Fibroblast of skin of abdomen (primary cell): ENCODE results near the gene ANKRD65. TPM values are rescaled to one million over a fixed set of nuclear protein-coding genes. Genes with fewer than 3 reads are reported as not detected.
"Not testable (repeated sequence)": the region's sequence is repeated elsewhere in the genome, so short reads cannot be mapped to it uniquely, and the experiment has no call there.

Experiments
- DNase-seq: peaks from one replicate; pipeline ENCODE4 v3.0.0-alpha.2; 2013
- polyA plus RNA-seq, 2 experiments: library from polyadenylated mRNA; unstranded; fragments of 120-200 nt; gene quantifications; one replicate each; pipeline ENCODE4 v1.2.1, GENCODE V29; 2013; ENCODE audit not compliant: insufficient read length in 2 of 2

Gene ANKRD65
- polyA plus RNA-seq (2013, experiment 1 of 2; ENCODE audit: insufficient read length), result 0.58 TPM
- polyA plus RNA-seq (2013, experiment 2 of 2; ENCODE audit: insufficient read length), result 0.67 TPM

DNA sequence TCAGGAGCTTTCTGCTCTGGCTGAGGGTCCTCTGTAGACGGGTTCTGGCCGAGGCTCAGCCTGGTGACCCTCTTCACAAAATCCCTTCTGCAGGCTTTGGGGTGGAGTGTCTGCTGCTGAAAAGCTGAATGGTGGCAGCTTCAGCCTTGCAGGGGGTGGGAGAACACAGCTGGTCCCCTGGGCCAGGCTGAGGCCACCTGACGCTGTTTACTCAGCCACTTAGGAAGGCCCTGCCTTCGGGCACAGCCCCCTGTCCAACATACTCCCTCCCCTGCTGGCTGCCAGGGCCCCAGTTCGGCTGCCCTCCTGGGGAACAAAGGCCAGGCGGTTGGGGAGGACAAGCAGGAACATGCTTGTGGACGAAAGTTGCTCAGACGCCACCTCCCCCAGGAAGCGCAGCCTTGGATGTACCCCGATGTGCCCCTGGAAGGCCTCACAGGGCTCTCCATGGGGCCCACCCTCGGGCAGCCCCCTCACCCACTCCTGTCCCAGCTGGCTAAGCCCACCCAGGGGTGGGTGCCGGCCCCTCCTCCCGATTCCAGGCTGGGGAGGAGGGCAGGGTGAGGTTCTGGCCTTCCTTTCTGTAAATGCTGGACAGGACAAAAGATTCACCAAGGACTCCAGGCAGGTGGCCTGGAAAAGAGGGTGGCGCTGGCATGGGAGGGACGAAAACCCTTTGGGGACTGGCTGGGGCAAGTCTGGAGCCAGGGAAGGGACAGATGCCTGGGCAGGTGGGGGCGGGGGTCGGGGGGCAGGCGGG is at the start of gene ANKRD65:
Gene ANKRD65 (minus strand): TSS at position 130 of the 760 bp plus-strand sequence. CDS start 271 bp downstream, outside the sequence.
- no peak for DNase-seq

DNA sequence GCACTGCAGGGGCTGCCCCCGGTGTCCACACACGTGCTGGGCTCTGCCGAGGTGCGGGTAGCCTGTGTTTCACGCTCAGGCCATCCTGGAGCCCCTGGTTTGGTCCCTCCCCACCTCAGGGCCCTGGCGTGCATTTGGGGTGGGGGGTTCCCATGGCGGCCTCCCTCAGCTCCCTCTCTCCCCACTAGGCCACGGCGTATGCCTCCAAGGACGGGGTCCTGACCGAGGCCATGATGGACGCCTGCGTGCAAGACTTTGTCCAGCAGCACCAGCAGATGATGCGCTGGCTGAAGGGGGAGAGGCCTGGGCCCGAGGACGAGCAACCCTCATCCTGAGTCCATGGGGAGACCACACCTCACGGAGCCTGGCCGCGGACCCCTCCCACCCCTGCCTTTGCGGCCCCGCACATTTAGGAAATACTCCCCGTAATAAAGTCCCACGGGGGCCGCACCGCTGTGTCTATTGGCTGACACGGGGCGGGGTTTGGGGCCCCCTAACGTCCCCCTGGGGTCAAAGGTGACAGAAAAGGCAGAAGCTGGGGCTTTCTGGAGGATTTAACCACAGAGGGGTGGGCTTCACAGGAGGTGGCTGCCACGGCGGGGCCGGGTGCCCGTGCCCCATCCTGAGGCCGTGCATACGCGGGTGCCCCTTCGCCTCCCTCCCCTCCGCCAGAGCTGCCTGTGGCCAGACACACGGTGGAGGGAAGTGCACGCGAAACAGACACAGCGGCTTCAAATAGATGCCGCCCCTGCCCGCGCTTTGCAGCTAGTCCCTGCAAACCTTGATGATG is 47.3 kb upstream of the ANKRD65 start:
- DNase-seq, result not testable (repeated sequence)

DNA sequence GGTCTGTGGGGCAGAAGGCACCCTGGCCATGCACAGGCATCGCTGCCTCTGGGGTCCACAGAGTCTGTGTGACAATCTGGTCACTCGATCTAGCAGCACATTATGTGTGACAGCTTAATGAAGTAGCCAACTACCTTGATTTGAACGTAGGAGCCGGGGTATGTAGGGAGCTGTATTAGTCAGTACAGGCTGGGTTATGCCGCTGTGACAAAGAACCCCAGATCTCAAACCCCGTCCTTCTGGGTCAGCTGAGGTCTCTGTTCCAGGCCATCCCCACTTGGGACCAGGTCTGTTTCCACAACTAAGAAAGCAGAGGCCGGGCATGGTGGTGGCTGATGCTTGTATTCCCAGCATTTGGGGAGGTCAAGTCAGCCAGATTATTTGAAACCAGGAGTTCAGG is 42.2 kb upstream of the ANKRD65 start:
- no peak for DNase-seq

DNA sequence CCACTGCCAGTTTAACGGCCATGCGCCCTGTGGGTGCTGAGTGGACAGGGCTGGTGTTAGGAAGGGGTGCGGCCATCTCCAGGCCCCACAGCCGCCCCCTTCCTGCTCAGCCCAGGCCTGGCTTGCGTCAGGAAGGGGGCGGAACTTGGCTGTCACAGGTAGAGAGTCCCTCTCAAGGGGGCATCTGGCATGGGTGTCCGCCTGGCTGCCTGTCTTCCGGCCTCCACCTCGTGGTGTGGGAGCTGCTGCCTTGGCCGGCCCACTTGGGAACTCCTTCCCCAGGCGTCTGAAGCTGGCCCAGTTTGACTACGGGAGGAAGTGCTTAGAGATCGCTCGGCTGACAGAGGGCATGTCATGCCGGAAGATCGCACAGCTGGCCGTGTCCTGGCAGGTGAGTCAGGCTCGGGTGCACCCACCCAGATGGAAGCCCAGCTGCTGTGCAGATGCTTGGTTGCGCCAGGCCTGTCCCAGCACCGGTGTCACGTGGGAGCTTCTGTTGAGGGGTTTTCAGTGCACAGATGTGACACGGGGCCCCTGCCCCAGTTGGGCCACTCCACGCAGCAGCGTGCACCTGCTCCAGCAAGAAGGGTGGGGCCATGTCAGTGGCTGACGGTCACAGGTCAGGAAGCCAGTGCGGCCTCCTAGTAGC is 41.4 kb upstream of the ANKRD65 start:
- DNase-seq, result peak; percentile 28

DNA sequence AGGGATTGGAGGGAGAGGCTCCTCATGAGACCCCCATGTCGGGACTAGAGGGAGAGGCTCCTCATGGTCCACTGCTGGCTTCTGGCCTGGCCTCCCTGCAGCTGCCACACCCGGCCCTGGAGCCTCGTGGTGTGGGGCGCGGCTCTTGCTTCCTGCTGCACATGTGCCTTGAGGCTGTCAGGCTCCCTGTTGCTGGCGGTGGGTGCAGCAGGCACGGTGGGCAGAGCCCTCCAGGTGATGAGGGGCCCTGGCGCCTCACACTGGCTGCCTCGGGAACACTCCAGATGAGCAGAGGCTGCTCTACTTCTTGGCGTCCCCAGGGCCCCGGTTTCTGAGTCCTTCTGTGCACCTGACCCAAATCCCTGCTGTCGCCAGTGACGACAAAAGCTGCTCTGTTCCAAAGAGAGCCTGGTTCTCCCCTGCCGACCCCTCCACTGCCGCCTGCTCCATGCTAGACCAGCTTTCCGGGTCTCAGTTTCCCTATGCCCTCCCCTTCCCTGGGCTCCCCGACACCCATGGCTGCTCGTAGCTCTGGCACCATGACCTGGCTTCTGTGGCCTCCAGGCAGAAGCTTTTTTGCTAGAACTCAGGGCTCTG is 40.7 kb upstream of the ANKRD65 start:
- no peak for DNase-seq

DNA sequence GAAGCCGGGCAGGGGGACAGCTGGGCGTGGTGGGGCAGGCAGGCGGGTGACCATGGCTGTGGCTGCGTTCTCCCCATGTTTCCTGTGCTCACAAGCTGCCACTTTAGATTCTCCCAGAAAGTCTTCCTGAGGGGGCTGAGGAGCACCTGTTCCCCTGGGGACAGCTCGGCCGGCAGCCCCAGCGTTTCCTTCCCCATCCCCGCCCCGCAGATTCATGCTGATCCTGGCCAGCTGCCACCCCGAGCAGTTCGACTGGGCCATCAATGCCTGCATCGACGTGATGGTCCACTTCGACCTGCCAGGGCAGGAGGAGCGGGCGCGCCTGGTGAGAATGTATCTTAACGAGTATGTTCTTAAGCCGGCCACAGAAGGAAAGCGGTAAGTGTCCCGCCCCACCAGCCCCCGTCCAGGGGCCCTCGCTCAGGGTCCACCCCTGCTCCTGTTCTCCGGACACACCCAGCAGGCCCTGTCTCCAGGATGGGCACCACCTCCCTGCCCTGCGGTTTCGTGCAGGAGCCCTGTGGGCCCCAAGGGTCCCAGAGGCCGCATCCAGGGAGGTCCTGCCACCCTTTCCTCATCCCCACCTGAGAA is 39.6 kb upstream of the ANKRD65 start:
- no peak for DNase-seq

DNA sequence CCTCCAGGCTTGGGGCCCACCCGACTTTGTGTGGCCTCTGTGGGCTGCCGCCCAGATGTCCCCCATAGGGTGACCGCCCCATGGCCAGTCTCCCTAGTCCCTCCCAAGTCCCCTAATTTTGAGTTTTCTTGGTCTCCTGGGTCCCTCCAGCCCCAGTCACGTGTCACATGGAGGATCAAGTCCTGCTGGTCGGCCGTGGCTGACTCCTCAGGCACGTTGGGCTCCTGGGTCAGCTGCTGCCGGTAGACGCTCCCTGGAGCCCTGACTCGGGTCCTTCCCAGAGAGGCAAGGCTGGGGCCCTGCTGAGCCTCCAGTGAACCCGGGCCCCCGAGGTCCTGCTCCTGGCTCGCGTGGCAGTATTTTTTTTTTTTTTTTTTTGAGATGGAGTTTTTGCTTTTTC is 38.6 kb upstream of the ANKRD65 start:
- DNase-seq, result not testable (repeated sequence)

DNA sequence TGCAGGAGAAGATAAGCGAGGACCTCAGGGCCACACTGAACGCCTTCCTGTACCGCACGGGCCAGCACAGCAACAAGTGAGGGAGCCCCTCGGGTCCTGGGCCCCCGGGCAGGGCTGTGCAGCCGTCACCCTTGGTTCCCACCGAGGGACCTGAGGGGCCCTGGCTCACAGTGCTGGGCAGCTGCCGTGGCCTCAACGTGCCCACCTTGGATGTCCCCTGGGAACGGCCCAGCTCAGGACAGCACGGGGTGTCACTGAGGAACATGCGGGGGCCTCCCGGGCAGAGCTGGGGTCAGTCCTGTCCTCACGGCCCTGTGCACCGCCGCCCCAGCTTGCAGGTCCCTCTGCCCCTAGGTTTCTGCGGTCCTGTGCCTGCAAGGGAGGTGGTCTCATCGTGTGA is 38.1 kb upstream of the ANKRD65 start:
- not testable (repeated sequence) for DNase-seq

DNA sequence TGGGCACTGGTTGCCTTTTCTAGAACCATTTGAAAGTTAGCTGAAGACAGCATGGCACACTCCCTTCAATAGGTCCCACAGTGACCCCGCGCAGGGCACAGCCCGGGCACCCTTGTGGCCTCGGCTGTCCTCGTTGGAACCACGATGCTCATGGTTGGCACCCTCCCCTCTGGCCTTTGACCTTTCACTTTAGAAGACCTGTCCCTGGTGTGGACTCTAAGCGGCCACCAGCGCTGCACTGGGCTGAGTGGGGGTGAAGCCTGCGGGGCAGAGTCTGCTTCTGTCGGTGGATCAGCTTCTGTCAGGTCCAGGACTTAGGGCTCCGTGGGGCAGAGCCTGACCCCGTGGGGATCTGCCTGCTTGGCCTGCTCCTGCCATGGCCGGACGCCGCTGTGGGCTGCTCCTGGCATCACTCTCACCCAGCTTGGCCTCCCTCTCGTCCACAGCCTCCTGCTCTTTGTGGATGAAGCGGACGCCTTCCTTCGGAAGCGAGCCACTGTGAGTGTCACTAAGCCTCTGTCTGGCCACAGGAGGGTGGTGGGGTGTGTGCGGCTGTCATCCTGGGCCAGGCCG is 35.7 kb upstream of the ANKRD65 start:
- DNase-seq, result not testable (repeated sequence)

DNA sequence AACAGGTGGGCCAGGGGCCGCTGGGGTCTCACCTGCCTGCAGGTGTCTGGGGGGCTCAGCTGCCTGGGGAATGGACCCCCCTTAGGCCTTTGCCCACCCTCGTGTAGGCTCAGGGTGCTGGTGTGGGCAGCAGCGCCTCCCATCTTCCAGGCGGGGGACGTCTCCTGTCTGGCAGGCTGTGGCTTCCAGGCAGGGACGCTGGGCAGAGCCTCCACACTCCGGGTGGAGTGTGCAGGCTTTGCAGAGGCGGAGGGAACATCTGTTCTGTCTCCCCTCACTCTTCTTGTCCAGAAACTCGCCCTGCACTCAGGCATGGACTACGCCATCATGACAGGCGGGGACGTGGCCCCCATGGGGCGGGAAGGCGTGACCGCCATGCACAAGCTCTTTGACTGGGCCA is 34.9 kb upstream of the ANKRD65 start:
- DNase-seq, result not testable (repeated sequence)

DNA sequence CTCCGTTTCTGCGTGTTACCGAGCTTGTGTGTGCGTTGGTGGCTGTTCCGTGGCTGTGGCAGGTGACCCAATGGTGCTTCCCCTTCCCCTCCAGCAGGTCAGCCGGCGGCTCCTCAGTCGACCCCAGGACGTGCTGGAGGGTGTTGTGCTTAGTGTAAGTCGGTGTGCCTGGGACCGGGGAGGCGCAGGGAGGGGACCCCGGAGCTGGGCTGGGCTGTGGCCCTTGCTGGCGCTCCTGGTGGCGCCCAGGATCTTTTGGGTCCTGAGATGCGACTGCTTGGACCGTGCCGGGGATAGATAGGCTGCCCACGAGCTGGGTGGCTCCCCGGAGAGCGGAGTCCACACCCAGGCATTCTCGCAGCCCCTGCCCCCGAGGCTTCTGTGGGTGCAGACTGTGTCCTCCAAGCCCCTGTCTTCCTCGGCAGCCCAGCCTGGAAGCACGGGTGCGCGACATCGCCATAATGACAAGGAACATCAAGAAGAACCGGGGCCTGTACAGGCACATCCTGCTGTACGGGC is 34.3 kb upstream of the ANKRD65 start:
- no peak for DNase-seq

DNA sequence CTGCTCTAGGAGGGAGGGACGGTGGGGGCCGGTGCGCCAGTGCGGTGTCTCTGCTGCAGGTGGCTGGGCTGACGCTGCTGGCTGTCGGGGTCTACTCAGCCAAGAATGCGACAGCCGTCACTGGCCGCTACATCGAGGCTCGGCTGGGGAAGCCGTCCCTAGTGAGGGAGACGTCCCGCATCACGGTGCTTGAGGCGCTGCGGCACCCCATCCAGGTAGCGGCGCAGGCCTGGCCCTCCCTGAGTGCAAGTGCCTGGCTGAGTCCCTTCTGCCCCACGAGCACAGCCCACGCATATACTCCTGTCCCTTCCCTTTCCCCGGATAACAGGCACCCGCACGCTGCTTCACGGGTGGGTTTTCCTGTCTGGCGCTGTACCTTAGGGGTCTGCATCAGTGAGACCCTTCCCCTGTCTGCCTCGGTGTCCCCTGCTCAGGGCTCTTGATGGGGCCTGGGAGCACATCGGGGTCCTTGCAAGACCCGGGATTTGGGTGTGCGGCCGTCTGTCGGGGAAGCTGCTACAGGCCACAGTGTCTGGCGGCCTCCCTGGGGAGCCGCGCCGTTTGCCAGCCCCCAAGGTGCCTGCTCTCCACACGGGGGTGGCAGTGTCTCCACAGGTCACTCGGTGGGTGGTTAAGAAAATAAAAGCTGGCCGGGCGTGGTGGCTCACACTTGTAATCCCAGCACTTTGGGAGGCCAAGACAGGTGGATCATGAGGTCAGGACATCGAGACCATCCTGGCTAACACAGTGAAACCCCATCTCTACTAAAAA is 33.4 kb upstream of the ANKRD65 start:
- DNase-seq, result not testable (repeated sequence)

DNA sequence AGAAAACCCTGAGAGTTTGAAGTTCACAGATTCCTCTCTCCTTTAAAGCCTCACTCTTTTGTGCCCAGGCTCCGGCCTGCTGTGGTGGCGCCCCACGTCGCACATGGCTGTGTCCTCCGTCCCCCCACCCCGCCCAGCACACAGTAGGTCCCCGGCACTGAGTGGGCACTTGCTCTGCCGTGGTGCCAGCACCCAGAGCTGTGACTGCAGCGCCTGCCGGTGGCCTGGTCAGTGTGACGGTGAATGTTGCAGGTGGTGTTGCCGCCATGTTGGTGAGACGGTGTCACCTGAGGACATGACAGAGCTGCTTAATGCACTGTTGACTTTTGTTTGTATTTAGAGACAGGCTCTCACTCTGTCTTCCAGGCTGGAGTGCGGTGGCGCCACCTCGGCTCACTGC is 31.8 kb upstream of the ANKRD65 start:
- no peak for DNase-seq

DNA sequence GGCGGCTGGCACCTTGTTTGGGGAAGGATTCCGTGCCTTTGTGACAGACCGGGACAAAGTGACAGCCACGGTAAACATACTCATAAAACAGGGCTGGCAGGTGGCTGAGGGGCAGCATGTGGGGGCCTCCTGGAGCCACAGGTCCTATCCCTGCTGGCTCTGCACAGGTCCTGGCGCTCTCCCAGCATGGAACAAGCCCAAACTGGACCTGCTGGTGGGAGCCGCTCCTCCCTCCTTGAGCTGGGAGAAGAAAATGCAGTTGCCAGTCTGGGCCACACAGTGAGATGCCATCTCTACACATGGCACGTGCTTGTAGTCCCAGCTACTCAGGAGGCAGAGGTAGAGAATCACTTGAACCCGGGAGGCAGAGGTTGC is 31.3 kb upstream of the ANKRD65 start:
- DNase-seq, result not testable (repeated sequence)

DNA sequence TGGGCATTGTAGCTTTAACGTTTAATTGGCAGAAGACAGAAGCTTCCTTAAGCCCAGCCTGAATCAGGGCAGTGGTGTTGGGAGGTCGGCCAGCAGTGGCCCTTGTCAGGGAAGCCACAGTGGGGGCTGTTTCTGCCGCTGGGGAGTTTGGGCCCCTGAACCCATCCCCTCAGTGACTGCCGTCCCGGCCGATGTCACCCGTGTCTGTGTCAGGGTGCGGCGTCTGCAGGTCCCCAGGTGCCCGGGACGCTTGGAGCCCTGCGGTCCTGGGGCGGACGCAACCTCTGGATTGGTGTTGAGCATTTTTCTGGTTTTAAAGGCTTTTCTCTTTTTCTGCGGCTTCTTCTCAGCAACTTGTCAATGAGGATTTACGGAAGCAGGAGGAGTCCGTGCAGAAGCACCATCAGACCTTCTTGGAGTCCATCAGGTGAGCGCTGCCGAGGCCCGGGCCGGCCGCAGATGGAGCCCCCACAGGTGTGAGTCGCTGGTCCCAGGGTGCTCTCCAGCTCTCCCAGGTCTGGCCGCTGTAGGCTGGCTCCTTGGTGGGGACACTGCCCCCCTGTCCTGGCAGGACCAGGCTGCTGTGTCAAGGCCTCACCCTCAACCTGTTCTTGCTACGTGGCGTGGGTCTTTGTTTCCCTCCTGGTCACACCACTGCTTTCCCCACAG is 30.8 kb upstream of the ANKRD65 start:
- DNase-seq, result no peak

DNA sequence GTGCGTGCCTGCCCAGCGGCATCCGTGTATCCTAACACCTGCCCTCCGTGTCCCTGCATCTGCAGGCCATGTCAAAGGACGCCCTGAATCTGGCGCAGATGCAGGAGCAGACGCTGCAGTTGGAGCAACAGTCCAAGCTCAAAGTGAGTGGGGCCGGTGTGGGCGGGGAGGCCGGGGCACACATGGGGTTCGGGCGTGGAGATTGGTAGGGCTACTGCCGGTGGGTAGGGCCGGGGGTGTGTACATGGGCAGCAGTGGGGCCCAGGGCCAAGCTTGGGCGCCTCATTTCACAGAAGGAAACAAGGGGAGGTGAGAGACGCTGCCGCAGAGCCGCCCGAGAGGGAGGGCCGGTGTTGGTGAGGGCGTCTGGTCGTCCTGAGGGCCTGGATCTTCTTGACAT is 29.5 kb upstream of the ANKRD65 start:
- DNase-seq, result not testable (repeated sequence)

DNA sequence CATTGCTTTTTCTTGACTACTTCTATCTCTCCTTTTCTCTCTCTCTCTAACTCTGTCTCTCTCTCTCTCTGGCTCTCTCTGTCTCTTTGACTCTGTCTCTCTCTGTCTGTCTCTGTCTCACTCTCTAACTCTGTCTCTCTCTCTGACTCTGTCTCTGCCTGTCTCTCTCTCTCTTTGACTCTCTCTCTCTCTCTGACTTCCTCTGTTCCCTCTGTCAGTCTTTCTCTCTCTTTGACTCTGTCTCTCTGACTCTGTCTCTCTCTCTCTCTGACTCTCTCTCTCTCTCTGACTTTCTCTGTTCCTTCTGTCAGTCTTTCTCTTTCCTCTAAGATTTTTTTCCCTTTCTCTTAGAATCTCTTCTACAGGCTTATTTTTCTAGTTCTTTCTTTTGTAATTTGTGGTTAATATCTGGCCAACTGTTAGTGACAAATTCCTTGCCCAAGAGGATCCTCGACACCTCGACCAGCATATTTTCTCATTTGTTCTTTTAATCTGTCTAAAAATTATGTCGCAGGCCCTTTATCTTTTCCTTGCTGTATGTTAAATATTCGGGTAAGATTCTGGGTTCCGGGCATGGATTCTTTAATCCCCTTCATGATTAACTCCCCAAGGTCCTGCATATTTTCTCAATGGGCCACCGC is 28.1 kb upstream of the ANKRD65 start, which contains the start of gene ATAD3C:
Gene ATAD3C (plus strand): TSS at position 591 of the 641 bp plus-strand sequence. CDS start 995 bp downstream, outside the sequence.
- no peak for DNase-seq

DNA sequence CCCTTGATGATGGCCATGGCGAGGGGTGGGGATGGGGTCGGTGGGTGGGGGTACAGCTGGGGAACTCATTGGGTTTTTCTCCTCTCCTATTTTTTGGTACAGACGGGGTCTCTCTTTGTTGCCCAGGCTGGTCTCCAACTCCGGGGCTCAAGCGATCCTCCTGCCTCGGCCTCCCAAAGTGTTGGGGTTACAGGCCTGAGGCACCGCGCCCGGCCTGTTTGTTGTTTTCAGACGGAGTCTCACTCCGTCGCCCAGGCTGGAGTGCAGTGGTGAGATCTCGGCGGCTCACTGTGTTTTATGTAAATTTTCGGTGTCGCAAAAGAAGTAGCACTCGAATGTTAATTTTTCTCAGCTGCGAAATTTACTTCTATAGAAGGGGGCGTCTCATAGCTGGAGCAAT is 25.6 kb upstream of the ANKRD65 start:
- not testable (repeated sequence) for DNase-seq

DNA sequence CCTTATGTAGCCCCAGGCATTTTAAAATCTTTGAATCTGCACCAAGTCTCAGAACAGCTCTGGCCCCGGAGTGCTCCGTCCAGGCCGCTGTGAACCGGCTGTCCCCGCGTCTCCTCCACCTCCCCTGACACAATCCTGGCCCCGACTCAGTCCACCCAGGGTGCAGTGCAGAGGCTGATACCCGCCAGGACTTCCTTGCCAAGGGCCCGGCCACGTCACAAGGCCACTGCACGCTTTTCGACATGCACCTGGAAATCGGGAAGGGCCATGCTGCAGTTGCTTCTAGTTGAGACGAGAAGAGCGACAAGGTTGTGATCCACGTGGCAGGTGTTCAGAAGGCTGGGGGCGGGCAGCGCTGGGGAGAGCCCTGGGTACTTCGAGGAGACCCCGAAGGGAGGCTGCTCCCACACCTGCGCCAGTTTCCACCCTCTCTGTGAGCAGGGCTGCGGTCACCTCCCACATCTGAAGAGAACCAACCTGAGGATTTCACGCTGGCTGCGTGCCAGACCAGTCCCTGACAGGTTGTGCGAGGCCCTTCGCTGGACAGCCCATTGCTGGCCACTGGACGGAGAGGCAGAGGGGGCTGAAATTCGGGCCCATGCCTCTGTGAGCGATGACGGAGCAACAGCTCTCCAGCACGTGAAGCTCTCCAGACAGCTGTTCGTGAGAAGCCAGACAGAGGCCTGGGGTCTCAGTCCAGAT is 21.1 kb upstream of the ANKRD65 start:
- no peak for DNase-seq
